HT1080 (cell line): ENCODE results near the gene VPS37B. TPM values are rescaled to one million over a fixed set of nuclear protein-coding genes. Genes with fewer than 3 reads are reported as not detected.
A peak's percentile ranks its signal among the peaks of the same experiment; 100 is the strongest.

ENCODE experiments used
- DNase-seq: peaks from one replicate; pipeline ENCODE4 v3.0.0-alpha.2; 2015; ENCODE audit warnings: low read depth
- total RNA-seq: library from RNA; depleted of rRNA; stranded (reverse); fragments of >200 nt; shearing (Covaris generic); gene quantifications from 2 replicates; pipeline ENCODE4 v1.2.3, GENCODE V29; 2014

VPS37B gene
- total RNA-seq, 1 experiment from 2014 or later: 87.4 TPM

- DNase-seq: no peak
These were observed 28.0 kb downstream of the VPS37B start for GRCh38 chr12:122867691-122868461.

- DNase-seq: no peak
These were observed 28.8 kb downstream of the VPS37B start for GRCh38 chr12:122866950-122867607.

- DNase-seq: no peak
These were observed 29.5 kb downstream of the VPS37B start for GRCh38 chr12:122866379-122866778.

GRCh38 chr12:122865268-122866231 lies 30.4 kb downstream of the VPS37B start:
- no peak for DNase-seq

GRCh38 chr12:122864894-122865253 lies 31.1 kb downstream of the VPS37B start:
- no peak for DNase-seq

GRCh38 chr12:122862872-122863701 lies 32.8 kb downstream of the VPS37B start:
- no peak for DNase-seq

GRCh38 chr12:122862110-122862634 lies 33.8 kb downstream of the VPS37B start:
- no peak for DNase-seq

- DNase-seq: no peak
These were observed 34.3 kb downstream of the VPS37B start for GRCh38 chr12:122861587-122861970.

GRCh38 chr12:122860854-122861586 lies 34.9 kb downstream of the VPS37B start:
- no peak for DNase-seq

- peak; percentile 58 for DNase-seq
These were observed 35.7 kb downstream of the VPS37B start for GRCh38 chr12:122860040-122860853.

GRCh38 chr12:122859303-122860039 lies 36.5 kb downstream of the VPS37B start:
- no peak for DNase-seq

GRCh38 chr12:122858591-122859302 lies 37.2 kb downstream of the VPS37B start:
- DNase-seq: no peak

GRCh38 chr12:122858171-122858570 lies 37.8 kb downstream of the VPS37B start:
- no peak for DNase-seq

- no peak for DNase-seq
These were observed 38.8 kb downstream of the VPS37B start for GRCh38 chr12:122856999-122857671.

- no peak for DNase-seq
These were observed 39.7 kb downstream of the VPS37B start for GRCh38 chr12:122855928-122856831.
